ENCODE results near the gene DEXI.
"Not testable (repeated sequence)": the region's sequence is repeated elsewhere in the genome, so short reads cannot be mapped to it uniquely, and the experiment has no call there.

The DEXI gene

GRCh38 chr16:10929097-10929496 is 13.2 kb downstream of the DEXI start:
- DNase-seq (ENCODE audit: low read depth in 1 of 2, low spot score in 1 of 2), result not testable (repeated sequence)

- no peak for DNase-seq (ENCODE audit: low read depth in 1 of 2, low spot score in 1 of 2)
Measured at GRCh38 chr16:10927497-10928112, 14.7 kb downstream of the DEXI start.

GRCh38 chr16:10926867-10927266 is 15.4 kb downstream of the DEXI start:
- no peak for DNase-seq (ENCODE audit: low read depth in 1 of 2, low spot score in 1 of 2)

- DNase-seq (ENCODE audit: low read depth in 1 of 2, low spot score in 1 of 2), result no peak
Measured at GRCh38 chr16:10926094-10926493, 16.2 kb downstream of the DEXI start.

- not testable (repeated sequence) for DNase-seq (ENCODE audit: low read depth in 1 of 2, low spot score in 1 of 2)
Measured at GRCh38 chr16:10925285-10925684, 17.0 kb downstream of the DEXI start.

- DNase-seq (ENCODE audit: low read depth in 1 of 2, low spot score in 1 of 2), result no peak
Measured at GRCh38 chr16:10923650-10924214, 18.5 kb downstream of the DEXI start.

- DNase-seq (ENCODE audit: low read depth in 1 of 2, low spot score in 1 of 2), result no peak
Measured at GRCh38 chr16:10923146-10923649, 19.1 kb downstream of the DEXI start.

GRCh38 chr16:10922328-10923145 is 19.7 kb downstream of the DEXI start:
- DNase-seq (ENCODE audit: low read depth in 1 of 2, low spot score in 1 of 2), result no peak

GRCh38 chr16:10921536-10922327 is 20.5 kb downstream of the DEXI start:
- DNase-seq (ENCODE audit: low read depth in 1 of 2, low spot score in 1 of 2), result no peak

- DNase-seq (ENCODE audit: low read depth in 1 of 2, low spot score in 1 of 2), result no peak
Measured at GRCh38 chr16:10920726-10921427, 21.4 kb downstream of the DEXI start.

GRCh38 chr16:10919003-10919351 is 23.3 kb downstream of the DEXI start:
- no peak for DNase-seq (ENCODE audit: low read depth in 1 of 2, low spot score in 1 of 2)

GRCh38 chr16:10918294-10919002 is 23.8 kb downstream of the DEXI start:
- DNase-seq (ENCODE audit: low read depth in 1 of 2, low spot score in 1 of 2), result peak; percentile 72 to 74

- no peak for DNase-seq (ENCODE audit: low read depth in 1 of 2, low spot score in 1 of 2)
Measured at GRCh38 chr16:10916534-10916933, 25.7 kb downstream of the DEXI start.

GRCh38 chr16:10911267-10911666 is 31.0 kb downstream of the DEXI start:
- DNase-seq (ENCODE audit: low read depth in 1 of 2, low spot score in 1 of 2), result no peak

GRCh38 chr16:10907757-10908045 is 34.6 kb downstream of the DEXI start:
- DNase-seq (ENCODE audit: low read depth in 1 of 2, low spot score in 1 of 2), result no peak

GRCh38 chr16:10906914-10907756 is 35.1 kb downstream of the DEXI start:
- DNase-seq (ENCODE audit: low read depth in 1 of 2, low spot score in 1 of 2), result no peak

- no peak for DNase-seq (ENCODE audit: low read depth in 1 of 2, low spot score in 1 of 2)
Measured at GRCh38 chr16:10906482-10906881, 35.8 kb downstream of the DEXI start.

GRCh38 chr16:10902999-10903398 is 39.3 kb downstream of the DEXI start:
- no peak for DNase-seq (ENCODE audit: low read depth in 1 of 2, low spot score in 1 of 2)

- DNase-seq (ENCODE audit: low read depth in 1 of 2, low spot score in 1 of 2), result no peak
Measured at GRCh38 chr16:10897134-10897533, 45.1 kb downstream of the DEXI start.

GRCh38 chr16:10896723-10897122 is 45.5 kb downstream of the DEXI start:
- no peak for DNase-seq (ENCODE audit: low read depth in 1 of 2, low spot score in 1 of 2)

Data from activated CD4-positive, alpha-beta T cell treated with anti-CD3 and anti-CD28 coated beads, Interleukin-2, amount 50 U/mL, for 24 hours (primary cell).